Epithelial cell of esophagus (primary cell): ENCODE measurements around the gene AHCYL1.
A peak's percentile ranks its signal among the peaks of the same experiment; 100 is the strongest.

Experiments used
- DNase-seq: peaks from one replicate; pipeline ENCODE4 v3.0.0; 2010; ENCODE audit warnings: low read depth
- H3K4me3 ChIP-seq: 2 replicates; pipeline ENCODE4 v1.5.1; 2011; ENCODE audit warnings: mild to moderate bottlenecking, low read length, control low read depth
- TF ChIP-seq, protein P1 (sequence below): IDR thresholded peaks from 2 replicates; pipeline ENCODE4 v1.5.1; 2011; ENCODE audit warnings: low read depth, mild to moderate bottlenecking, low read length, control low read depth, inconsistent platforms; ENCODE audit not compliant: insufficient read depth; ENCODE audit errors: missing control alignments

Gene AHCYL1

GRCh38 chr1:110005971-110006370, 21.4 kb downstream of the AHCYL1 start:
- DNase-seq = no peak
- TF ChIP-seq, protein P1, sequence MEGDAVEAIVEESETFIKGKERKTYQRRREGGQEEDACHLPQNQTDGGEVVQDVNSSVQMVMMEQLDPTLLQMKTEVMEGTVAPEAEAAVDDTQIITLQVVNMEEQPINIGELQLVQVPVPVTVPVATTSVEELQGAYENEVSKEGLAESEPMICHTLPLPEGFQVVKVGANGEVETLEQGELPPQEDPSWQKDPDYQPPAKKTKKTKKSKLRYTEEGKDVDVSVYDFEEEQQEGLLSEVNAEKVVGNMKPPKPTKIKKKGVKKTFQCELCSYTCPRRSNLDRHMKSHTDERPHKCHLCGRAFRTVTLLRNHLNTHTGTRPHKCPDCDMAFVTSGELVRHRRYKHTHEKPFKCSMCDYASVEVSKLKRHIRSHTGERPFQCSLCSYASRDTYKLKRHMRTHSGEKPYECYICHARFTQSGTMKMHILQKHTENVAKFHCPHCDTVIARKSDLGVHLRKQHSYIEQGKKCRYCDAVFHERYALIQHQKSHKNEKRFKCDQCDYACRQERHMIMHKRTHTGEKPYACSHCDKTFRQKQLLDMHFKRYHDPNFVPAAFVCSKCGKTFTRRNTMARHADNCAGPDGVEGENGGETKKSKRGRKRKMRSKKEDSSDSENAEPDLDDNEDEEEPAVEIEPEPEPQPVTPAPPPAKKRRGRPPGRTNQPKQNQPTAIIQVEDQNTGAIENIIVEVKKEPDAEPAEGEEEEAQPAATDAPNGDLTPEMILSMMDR = no peak
- no peak overlapping the region for H3K4me3 ChIP-seq

DNA sequence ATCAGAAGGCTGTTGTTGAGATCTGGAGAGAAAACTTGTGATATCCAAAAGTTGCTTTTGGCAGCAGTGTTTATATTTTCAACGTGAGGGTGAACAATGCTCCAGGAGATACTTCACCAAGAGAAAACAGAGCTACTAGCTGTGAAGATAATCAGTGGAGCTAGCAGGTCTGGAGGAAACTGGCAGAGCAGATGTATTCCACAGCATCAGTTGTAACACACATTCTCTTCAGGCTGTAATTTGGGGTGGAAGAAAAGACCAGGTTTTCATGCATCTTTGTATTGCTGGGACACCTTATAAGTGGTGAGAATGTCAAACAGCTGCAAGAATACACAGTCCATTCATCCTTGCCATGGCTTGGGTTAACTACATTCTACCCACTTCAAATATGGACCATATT, 22.0 kb downstream of the AHCYL1 start:
- TF ChIP-seq, protein P1 = no peak
- H3K4me3 ChIP-seq = no peak overlapping the region
- DNase-seq = no peak

DNA sequence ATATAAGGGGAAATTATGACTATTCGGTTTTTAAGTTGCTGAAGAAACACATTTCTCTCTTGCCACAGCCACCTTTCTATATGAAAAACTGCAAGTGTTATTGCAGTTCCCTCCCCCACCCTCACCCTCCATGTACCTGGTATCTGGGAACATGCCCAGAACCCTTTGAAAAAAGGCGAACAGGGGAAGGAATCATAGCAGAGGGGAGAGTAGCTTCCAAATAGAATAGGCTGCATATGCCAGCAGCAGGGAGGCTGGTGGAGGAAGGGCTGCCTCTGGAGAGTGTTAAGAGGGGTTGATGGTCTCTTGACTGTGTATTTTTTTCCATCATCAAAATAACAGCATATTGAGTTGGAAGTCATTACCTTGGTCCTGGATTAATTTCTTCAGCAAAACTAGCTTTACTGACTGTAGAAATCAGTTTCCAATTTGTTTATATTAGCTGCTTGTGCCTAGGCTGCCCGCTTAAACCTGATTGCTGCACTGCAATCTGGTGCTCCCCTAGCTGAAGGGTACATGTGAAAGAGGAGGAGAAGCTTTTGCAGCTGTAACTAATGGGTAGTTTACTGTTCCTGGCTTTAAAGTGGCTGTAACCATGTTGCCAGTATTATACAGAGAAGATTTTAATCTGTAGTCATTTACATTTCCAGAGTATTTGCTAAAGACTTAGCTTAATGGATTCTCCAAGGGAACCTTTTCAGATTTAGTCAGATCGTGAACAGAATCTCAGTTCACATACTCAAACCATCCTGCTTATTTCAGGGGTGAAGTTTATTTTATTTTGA, 22.7 kb downstream of the AHCYL1 start:
- TF ChIP-seq, protein P1 = no peak
- no peak for DNase-seq
- H3K4me3 ChIP-seq = no peak overlapping the region

DNA sequence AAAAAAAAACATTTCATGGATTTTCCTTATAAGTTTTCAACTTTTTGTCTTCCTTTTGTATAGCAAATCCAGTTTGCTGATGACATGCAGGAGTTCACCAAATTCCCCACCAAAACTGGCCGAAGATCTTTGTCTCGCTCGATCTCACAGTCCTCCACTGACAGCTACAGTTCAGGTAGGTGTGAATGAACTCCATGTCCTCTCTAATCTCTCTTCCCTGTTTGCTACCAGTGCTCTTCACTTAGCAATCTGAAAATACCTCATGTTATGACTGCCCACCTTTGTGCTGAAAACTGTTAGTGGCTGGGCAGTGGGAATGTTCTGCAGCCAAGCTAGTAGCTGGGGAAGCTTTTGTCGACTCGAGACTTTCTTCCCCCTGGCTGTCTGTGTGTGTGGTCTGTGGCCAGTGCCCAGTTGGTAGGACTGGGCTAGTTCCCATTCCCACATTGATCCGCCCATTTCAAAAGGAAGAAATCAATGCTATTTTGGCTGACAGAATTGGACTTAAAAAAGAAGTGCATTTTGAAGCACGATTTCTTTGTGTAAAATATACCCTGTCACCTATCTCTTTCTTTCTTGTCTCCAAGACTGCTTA, 24.5 kb downstream of the AHCYL1 start:
- no peak for DNase-seq
- no peak overlapping the region for H3K4me3 ChIP-seq
- TF ChIP-seq, protein P1 = no peak

DNA sequence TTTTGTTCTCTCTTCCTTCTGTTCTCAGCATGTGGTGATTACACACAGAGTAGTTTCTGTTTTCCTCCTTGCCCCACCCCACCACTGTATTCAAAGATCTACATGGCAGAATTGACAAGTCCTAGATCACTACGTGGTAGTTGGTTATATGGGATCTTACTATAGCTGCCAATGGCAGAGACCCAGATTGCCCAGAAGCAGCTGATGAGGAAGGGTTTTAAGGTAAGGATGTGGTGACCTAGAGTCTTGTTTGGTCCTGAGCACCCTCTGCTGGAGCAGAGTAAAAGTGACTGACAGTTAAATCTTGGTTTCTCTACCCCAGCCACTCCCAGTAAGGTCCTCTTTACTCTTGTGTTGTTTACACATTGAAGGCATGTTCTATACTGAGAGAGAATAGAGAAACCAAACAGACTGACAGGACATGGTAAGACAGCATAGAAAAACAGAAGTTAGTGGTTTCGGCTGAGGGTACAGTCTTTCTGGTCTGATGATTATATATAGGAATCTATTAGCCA, 27.0 kb downstream of the AHCYL1 start:
- TF ChIP-seq, protein P1 = peak; percentile 72
- no peak overlapping the region for H3K4me3 ChIP-seq
- peak; percentile 74 for DNase-seq

DNA sequence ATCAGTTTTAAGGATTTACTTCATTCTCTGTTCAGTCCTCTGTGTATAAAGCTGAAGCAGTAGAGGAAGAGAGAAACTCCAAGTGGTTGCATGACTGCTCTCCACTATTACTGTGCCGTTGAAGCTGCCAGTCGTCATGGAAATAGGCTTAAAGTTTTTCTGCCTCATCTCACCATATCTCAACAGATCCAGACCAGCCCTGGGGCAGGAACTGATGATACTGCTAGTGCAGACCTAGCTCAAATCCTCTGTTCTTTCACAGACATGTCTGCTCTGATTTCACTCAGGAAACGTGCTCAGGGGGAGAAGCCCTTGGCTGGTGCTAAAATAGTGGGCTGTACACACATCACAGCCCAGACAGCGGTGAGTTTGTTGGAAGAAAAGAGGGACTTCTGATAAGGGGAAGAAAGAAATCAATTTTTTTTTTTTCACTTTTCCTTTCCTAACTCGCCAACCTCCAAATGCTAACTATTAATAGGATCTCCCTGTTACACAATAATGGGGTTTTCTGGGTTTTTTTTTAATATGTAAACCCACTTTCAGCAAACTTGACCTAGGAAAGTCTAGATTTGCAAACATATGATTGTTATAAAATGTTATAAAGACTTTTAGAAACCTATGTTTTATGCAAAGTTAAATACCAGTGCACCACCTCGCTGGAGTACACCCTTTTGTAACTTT, 27.7 kb downstream of the AHCYL1 start:
- no peak for DNase-seq
- no peak overlapping the region for H3K4me3 ChIP-seq
- TF ChIP-seq, protein P1 = no peak
